NCI-H446 (cell line): ENCODE measurements around the gene VPS39.

Source experiments
- DNase-seq, 2 experiments: peaks; one replicate each; lab custom pipeline; 2025; lab: John Stamatoyannopoulos, UW

VPS39 gene

GRCh38 chr15:42128476-42128875 lies 79.6 kb downstream of the VPS39 start:
- no peak for DNase-seq

GRCh38 chr15:42123546-42123945 lies 84.6 kb downstream of the VPS39 start:
- DNase-seq = no peak

DNA sequence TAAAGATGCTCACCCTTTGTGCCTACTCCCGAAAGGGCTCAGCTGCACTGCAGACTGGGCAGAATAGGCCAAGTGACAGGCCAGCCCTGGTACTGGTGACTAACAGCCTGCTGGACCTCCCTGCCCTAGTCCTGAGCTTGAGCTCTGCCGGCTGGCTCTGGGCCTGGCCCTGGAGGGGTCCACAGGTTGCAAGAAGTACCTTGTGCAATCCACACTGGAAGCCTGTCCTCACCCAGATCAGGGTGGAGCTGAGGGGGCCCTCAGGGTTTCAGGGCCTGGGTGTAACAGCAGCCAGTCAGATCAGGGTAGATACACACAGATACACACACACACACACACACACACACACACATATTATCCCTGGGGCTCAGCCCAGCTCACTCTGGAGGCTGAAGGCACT lies 86.4 kb downstream of the VPS39 start:
- no peak for DNase-seq

DNA sequence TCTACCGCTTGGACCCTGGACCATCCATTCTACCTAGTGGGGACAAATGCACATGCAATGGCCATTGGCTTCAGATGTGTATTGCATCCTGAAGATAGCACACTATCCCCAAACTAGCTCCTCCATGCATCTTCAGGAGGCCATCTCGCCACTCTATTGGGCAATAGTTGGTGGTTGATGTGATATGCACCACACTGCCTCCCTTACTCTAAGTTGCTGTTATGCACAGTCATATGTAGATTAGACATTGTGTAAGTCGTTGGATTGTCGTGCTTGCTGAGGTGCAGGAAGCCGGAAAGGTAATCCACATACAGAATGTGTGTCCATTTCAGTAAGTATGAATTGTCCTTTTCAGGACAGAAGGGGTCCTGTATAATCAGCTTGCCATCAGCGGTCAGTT lies 87.1 kb downstream of the VPS39 start:
- no peak for DNase-seq

- no peak for DNase-seq
Measured at GRCh38 chr15:42120285-42120684, 87.8 kb downstream of the VPS39 start.

DNA sequence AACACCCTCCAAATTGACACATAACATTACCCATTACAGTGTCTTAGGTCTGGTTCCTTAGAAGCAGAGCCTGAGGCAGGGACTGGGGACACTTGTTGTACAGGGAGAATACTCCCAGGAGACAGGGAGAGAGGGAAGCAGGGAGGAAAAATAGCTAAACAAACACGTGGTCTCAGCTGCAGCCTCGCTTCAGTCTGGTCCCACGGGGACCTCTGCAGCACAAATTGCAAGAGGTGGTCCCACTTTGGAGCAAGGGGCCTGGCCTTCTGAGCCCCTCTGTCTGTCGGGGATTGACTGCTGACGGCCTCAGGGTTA lies 88.7 kb downstream of the VPS39 start:
- no peak for DNase-seq

GRCh38 chr15:42118650-42119445 lies 89.3 kb downstream of the VPS39 start:
- DNase-seq = no peak

DNA sequence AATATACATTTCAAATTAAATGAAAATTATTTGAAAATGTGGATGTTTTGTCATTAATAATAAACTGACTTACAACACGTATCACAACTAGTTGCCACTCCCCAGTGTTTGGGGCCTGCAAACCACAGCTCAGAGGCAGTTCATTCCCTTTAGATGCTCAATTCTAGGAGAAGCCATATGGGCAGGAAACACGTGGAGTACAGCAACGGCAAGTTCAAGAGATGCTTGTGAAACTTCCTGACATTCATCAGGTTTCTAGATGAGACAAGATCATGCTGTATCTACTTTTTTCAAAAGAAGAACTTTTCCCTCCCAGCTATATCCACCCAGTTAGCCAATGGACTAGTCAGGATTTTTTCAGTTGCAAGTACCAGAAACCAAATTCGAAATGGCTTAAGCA lies 96.2 kb downstream of the VPS39 start:
- no peak for DNase-seq

DNA sequence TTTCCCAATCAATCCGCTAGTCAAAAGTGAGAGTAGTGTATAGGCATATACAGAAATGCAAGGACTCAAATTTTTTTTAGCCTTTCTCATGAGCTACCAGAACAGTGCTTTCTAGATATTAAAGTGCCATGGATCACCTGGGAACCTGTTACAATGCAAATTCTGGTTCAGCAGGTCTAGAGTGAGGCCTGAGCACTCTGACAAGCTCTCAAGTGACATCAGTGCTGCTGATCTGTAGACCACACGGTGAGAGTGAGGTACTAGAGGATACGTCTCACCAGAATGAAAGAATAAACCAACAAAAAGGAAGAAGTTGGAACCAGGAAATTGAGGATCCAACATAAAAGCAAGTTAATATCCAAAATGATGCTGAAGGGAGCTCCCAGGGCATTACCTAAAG lies 97.7 kb downstream of the VPS39 start:
- DNase-seq = no peak

DNA sequence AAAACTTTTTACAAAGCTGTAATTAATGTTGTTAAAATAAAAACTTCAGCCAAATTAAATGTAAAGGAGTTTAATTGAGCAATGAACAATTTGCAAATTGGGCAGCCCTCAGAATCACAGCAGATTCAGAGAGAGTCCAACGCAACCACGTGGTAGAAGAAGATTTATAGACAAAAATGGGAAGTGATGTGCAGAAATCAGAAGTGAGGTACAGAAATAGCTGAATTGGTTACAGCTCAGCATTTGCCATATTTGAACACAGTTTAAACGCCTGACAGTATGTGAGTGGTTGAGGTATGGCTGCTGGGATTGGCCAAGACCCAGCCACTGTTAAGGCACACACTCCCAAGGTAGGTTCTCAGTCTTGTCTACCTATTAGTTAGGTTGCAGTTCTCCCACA lies 99.3 kb downstream of the VPS39 start:
- no peak for DNase-seq
